NT2/D1 (cell line): ENCODE measurements around the gene PPP1R3G.

Experiments used
- SUZ12 ChIP-seq: IDR thresholded peaks from 2 replicates; pipeline ENCODE4 v1.6.1; 2011; ENCODE audit not compliant: insufficient read length, insufficient read depth; ENCODE audit errors: extremely low read depth
- YY1 ChIP-seq: IDR thresholded peaks from 2 replicates; pipeline ENCODE4 v1.6.1; 2011; ENCODE audit not compliant: insufficient read length, insufficient read depth
- ZNF274 ChIP-seq: IDR thresholded peaks from 2 replicates; pipeline ENCODE4 v1.6.1; 2011; ENCODE audit warnings: mild to moderate bottlenecking, low read depth, low read length

DNA sequence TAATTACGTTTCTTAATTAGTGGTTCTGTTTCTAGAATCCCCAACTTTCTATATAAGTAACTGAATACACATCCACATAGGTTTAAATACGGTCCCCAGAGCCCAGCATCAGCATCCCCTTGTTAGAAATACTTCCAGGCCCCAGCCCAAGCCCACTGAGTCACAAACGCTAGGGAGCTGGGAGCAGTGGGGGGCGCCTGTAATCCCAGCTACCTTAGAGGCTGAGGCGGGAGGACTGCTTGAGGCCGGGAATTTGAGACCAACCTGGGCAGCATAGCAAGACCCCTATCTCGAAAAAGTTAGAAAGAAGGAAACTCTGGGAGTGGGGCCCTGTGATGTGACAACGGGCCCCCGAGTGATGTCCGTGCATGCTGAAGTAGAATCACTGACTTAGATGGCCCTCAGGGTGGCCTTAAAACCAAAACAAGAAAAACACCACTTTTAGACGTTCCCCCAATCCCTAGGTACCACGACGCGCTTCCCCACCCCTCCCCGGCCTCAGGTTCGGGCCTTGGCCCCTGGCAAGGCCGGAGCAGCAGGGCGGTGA is 1.3 kb upstream of the PPP1R3G start:
- no peak for TF ChIP-seq SUZ12
- no peak for TF ChIP-seq ZNF274
- TF ChIP-seq YY1: no peak
